GM23338 (cell line): ENCODE measurements around the gene ING3. TPM values are rescaled to one million over a fixed set of nuclear protein-coding genes. Genes with fewer than 3 reads are reported as not detected.

Experiments
- ATAC-seq: fragments of 200-7000 bp; cut with Tn5 transposase; 3 replicates; pipeline ENCODE4 v1.9.1; 2020
- DNase-seq: peaks from one replicate; pipeline ENCODE4 v3.0.0-alpha.2; 2015; ENCODE audit warnings: low spot score
- H2AFZ ChIP-seq: fragments of 200-600 bp; sonication (generic); 2 replicates; pipeline ENCODE4 v1.8.0; 2016; ENCODE audit warnings: antibody characterized with exemption, mild to moderate bottlenecking, moderate library complexity
- H3F3A ChIP-seq: fragments of 200-600 bp; sonication (generic); replicated peaks from 2 replicates; pipeline ENCODE4 v1.8.0; 2017; ENCODE audit warnings: antibody characterized with exemption, mixed run types, low read depth
- H3K27ac ChIP-seq: fragments of 200-600 bp; sonication (generic); 2 replicates; pipeline ENCODE4 v1.6.1; 2016; ENCODE audit warnings: low read depth
- H3K27me3 ChIP-seq: fragments of 200-600 bp; sonication (generic); 2 replicates; pipeline ENCODE4 v1.8.0; 2016; ENCODE audit warnings: mild to moderate bottlenecking, mixed run types, moderate library complexity; ENCODE audit not compliant: insufficient read depth
- H3K36me3 ChIP-seq: fragments of 200-600 bp; sonication (generic); 2 replicates; pipeline ENCODE4 v1.8.0; 2016; ENCODE audit warnings: mild to moderate bottlenecking; ENCODE audit not compliant: insufficient read depth
- H3K4me1 ChIP-seq: fragments of 200-600 bp; sonication (generic); 2 replicates; pipeline ENCODE4 v1.8.0; 2016; ENCODE audit warnings: mild to moderate bottlenecking, moderate library complexity; ENCODE audit not compliant: insufficient read depth
- H3K4me2 ChIP-seq: fragments of 200-600 bp; sonication (generic); 2 replicates; pipeline ENCODE4 v1.7.1; 2017; ENCODE audit warnings: mixed run types
- H3K4me3 ChIP-seq: fragments of 200-600 bp; sonication (generic); 2 replicates; pipeline ENCODE4 v1.6.1; 2016; ENCODE audit warnings: mixed run types
- H3K79me2 ChIP-seq: fragments of 200-600 bp; sonication (generic); replicated peaks from 2 replicates; pipeline ENCODE4 v1.8.0; 2017; ENCODE audit warnings: mild to moderate bottlenecking; ENCODE audit not compliant: insufficient read depth
- H3K9me2 ChIP-seq: fragments of 200-600 bp; sonication (generic); 2 replicates; pipeline ENCODE4 v1.8.0; 2017; ENCODE audit not compliant: insufficient read depth
- H4K20me1 ChIP-seq: fragments of 200-600 bp; sonication (generic); replicated peaks from 2 replicates; pipeline ENCODE4 v1.8.0; 2017; ENCODE audit warnings: mild to moderate bottlenecking; ENCODE audit not compliant: insufficient read depth
- H3K27ac Mint-ChIP-seq: 2 replicates; pipeline ENCODE4 v1.8.0; 2020; ENCODE audit warnings: inconsistent platforms, mild to moderate bottlenecking, moderate library complexity, mixed read lengths
- H3K27me3 Mint-ChIP-seq: 3 replicates; pipeline ENCODE4 v1.8.0; 2022; ENCODE audit warnings: low read depth, mild to moderate bottlenecking, moderate library complexity, mixed read lengths, inconsistent platforms; ENCODE audit not compliant: insufficient read depth, poor library complexity
- H3K36me3 Mint-ChIP-seq: 3 replicates; pipeline ENCODE4 v1.8.0; 2021; ENCODE audit warnings: low read depth, mild to moderate bottlenecking, inconsistent platforms, moderate library complexity, mixed read lengths
- H3K4me1 Mint-ChIP-seq: 3 replicates; pipeline ENCODE4 v1.8.0; 2020; ENCODE audit warnings: mild to moderate bottlenecking, inconsistent platforms, mixed read lengths
- H3K4me3 Mint-ChIP-seq: 3 replicates; pipeline ENCODE4 v1.8.0; 2021; ENCODE audit warnings: moderate library complexity, mild to moderate bottlenecking, inconsistent platforms, mixed read lengths
- H3K9me3 Mint-ChIP-seq: 3 replicates; pipeline ENCODE4 v1.8.0; 2020; ENCODE audit warnings: moderate library complexity, mild to moderate bottlenecking, inconsistent platforms, mixed read lengths
- CREB1 ChIP-seq: fragments of 250-450 bp; sonication (Bioruptor Pico); IDR thresholded peaks from 2 replicates; pipeline ENCODE4 v1.5.0; 2020; ENCODE audit warnings: low read depth, mild to moderate bottlenecking, moderate library complexity
- EZH2 ChIP-seq: fragments of 200-600 bp; sonication (generic); IDR thresholded peaks from one replicate; pipeline ENCODE4 v1.8.0; 2017; ENCODE audit warnings: antibody characterized with exemption, mild to moderate bottlenecking, low read depth; ENCODE audit not compliant: unreplicated experiment
- EZH2phosphoT487 ChIP-seq: fragments of 200-600 bp; sonication (generic); IDR thresholded peaks from one replicate; pipeline ENCODE4 v1.8.1; 2018; ENCODE audit warnings: antibody characterized with exemption; ENCODE audit not compliant: unreplicated experiment
- JUNB ChIP-seq: IDR thresholded peaks from one replicate; pipeline ENCODE4 v1.6.1; 2016; ENCODE audit warnings: antibody characterized with exemption; ENCODE audit not compliant: unreplicated experiment
- NANOG ChIP-seq: IDR thresholded peaks from 2 replicates; pipeline ENCODE4 v1.6.1; 2016; ENCODE audit warnings: antibody characterized with exemption, borderline replicate concordance
- POLR2AphosphoS5 ChIP-seq: IDR thresholded peaks from 2 replicates; pipeline ENCODE4 v1.6.1; 2016; ENCODE audit warnings: antibody characterized with exemption, low read depth
- STAT1 ChIP-seq: IDR thresholded peaks from one replicate; pipeline ENCODE4 v1.6.1; 2016; ENCODE audit warnings: antibody characterized with exemption; ENCODE audit not compliant: unreplicated experiment
- ZNF114 ChIP-seq: fragments of 250-450 bp; sonication (Bioruptor Pico); IDR thresholded peaks from 2 replicates; pipeline ENCODE4 v1.5.0; 2020; ENCODE audit warnings: mild to moderate bottlenecking, moderate library complexity
- ZNF331 ChIP-seq: fragments of 250-450 bp; sonication (Bioruptor Pico); IDR thresholded peaks from 2 replicates; pipeline ENCODE4 v1.5.0; 2020; ENCODE audit warnings: low read depth, mild to moderate bottlenecking, moderate library complexity
- polyA plus RNA-seq: library from polyadenylated mRNA; unstranded; fragments of >200 nt; fragmentation: Nextera tagmentation; extraction: Ambion mirVana; gene quantifications from 2 replicates; pipeline ENCODE4 v1.2.1, GENCODE V29; 2016
- total RNA-seq: library from RNA; depleted of rRNA; stranded (reverse); fragments of >200 nt; shearing (Covaris generic); gene quantifications from 2 replicates; pipeline ENCODE4 v1.2.3, GENCODE V29; 2014
- TF ChIP-seq, protein P1 (sequence below), 2 experiments: fragments of 200-600 bp in 1 of 2; sonication (generic) in 1 of 2; conservative IDR thresholded peaks; 2 replicates each; pipeline versions ENCODE4 v1.5.1 to v1.6.1; 2016 to 2017; ENCODE audit warnings: antibody characterized with exemption in 2 of 2, low read depth in 2 of 2, mild to moderate bottlenecking in 2 of 2, moderate library complexity in 1 of 2
- TF ChIP-seq, protein P2 (sequence below): IDR thresholded peaks from 2 replicates; pipeline ENCODE4 v1.6.1; 2016; ENCODE audit warnings: antibody characterized with exemption
- TF ChIP-seq, protein P3 (sequence below): IDR thresholded peaks from one replicate; pipeline ENCODE4 v1.6.1; 2018; ENCODE audit warnings: antibody characterized with exemption; ENCODE audit not compliant: unreplicated experiment

The ING3 gene
- total and polyA plus RNA-seq, 2 experiments from 2014 or later, result 17.8 to 26.2 TPM

DNA sequence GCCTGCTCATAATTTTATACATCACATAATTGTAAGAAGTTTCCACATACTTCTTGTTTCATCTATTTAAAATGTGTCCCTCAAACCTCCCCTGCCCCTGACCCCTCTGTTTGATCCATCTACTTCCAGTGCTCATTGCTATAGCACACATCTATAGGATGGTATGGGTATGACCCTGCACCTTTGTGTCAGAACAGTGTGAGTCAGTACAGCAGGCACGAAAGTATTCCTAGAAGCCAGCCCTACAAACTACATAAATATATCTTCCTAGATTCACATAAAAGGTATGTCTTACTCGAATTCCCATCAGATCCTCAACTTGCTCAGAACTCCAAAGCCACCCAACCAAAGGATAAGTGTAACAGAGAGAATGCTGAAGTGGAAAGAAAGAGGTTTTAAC lies 25.7 kb upstream of the ING3 start (continued):
- no peak for TF ChIP-seq EZH2
- no peak for TF ChIP-seq STAT1
- TF ChIP-seq NANOG, result no peak
- no peak for TF ChIP-seq POLR2AphosphoS5
- TF ChIP-seq, protein P1, sequence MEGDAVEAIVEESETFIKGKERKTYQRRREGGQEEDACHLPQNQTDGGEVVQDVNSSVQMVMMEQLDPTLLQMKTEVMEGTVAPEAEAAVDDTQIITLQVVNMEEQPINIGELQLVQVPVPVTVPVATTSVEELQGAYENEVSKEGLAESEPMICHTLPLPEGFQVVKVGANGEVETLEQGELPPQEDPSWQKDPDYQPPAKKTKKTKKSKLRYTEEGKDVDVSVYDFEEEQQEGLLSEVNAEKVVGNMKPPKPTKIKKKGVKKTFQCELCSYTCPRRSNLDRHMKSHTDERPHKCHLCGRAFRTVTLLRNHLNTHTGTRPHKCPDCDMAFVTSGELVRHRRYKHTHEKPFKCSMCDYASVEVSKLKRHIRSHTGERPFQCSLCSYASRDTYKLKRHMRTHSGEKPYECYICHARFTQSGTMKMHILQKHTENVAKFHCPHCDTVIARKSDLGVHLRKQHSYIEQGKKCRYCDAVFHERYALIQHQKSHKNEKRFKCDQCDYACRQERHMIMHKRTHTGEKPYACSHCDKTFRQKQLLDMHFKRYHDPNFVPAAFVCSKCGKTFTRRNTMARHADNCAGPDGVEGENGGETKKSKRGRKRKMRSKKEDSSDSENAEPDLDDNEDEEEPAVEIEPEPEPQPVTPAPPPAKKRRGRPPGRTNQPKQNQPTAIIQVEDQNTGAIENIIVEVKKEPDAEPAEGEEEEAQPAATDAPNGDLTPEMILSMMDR (conservative IDR thresholded peaks at IDR 0.05; ENCODE audit: low read depth in 2 of 2), result no peak
- TF ChIP-seq, protein P2, sequence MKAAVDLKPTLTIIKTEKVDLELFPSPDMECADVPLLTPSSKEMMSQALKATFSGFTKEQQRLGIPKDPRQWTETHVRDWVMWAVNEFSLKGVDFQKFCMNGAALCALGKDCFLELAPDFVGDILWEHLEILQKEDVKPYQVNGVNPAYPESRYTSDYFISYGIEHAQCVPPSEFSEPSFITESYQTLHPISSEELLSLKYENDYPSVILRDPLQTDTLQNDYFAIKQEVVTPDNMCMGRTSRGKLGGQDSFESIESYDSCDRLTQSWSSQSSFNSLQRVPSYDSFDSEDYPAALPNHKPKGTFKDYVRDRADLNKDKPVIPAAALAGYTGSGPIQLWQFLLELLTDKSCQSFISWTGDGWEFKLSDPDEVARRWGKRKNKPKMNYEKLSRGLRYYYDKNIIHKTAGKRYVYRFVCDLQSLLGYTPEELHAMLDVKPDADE, result no peak
- TF ChIP-seq ZNF114 (CRISPR knock-in tag), result no peak
- no peak for TF ChIP-seq JUNB

DNA sequence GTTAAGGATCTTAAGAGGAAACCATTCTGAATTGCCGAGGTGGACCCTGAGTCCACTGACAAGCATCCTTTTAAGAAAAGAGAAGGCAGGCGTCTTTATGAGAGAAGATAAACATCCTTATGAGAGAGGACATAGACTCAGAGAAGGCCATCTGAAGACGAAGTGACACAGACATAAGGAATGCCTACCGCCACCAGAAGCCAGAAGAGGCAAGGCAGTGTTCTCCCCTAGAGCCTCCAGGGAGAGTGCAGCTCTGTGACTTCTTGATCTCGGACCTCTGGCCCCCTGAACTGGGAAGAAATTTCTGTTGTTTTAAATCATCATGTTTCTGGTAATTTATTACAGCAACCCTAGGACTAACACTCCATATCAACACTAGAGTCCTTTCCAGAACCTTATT lies 25.2 kb upstream of the ING3 start:
- no peaks in the 10 kb centered on the region for H3F3A ChIP-seq
- Mint-ChIP-seq H3K27ac (no peak overlapping the region), H3K27me3 (no peaks in the 10 kb centered on the region), H3K9me3 (no peaks in the 10 kb centered on the region), H3K4me1 (peaks cover 22% of the 10 kb centered on the region), H3K4me3 (no peak overlapping the region), H3K36me3 (no peaks in the 10 kb centered on the region)
- H2AFZ ChIP-seq, result no peak overlapping the region
- no peak overlapping the region for H3K27ac ChIP-seq
- H3K79me2 ChIP-seq, result no peaks in the 10 kb centered on the region
- no peak overlapping the region for H3K4me3 ChIP-seq
- no peak overlapping the region for H3K4me2 ChIP-seq
- no peak for DNase-seq
- H3K9me2 ChIP-seq, result peaks cover 9% of the 10 kb centered on the region; the same call in 1 of the 2 replicates
- H3K4me1 ChIP-seq, result peaks cover 28% of the 10 kb centered on the region
- no peak for ATAC-seq
- no peaks in the 10 kb centered on the region for H3K36me3 ChIP-seq
- H4K20me1 ChIP-seq, result no peaks in the 10 kb centered on the region
- no peaks in the 10 kb centered on the region for H3K27me3 ChIP-seq
- TF ChIP-seq EZH2phosphoT487 (no peak), ZNF114 (CRISPR knock-in tag) (no peak), EZH2 (no peak), CREB1 (CRISPR knock-in tag) (no peak), ZNF331 (no peak), NANOG (no peak), STAT1 (no peak), JUNB (no peak), POLR2AphosphoS5 (no peak)
- TF ChIP-seq, protein P1 (conservative IDR thresholded peaks at IDR 0.05; ENCODE audit: low read depth in 2 of 2), result no peak
- TF ChIP-seq, protein P2, result no peak
- TF ChIP-seq, protein P3, sequence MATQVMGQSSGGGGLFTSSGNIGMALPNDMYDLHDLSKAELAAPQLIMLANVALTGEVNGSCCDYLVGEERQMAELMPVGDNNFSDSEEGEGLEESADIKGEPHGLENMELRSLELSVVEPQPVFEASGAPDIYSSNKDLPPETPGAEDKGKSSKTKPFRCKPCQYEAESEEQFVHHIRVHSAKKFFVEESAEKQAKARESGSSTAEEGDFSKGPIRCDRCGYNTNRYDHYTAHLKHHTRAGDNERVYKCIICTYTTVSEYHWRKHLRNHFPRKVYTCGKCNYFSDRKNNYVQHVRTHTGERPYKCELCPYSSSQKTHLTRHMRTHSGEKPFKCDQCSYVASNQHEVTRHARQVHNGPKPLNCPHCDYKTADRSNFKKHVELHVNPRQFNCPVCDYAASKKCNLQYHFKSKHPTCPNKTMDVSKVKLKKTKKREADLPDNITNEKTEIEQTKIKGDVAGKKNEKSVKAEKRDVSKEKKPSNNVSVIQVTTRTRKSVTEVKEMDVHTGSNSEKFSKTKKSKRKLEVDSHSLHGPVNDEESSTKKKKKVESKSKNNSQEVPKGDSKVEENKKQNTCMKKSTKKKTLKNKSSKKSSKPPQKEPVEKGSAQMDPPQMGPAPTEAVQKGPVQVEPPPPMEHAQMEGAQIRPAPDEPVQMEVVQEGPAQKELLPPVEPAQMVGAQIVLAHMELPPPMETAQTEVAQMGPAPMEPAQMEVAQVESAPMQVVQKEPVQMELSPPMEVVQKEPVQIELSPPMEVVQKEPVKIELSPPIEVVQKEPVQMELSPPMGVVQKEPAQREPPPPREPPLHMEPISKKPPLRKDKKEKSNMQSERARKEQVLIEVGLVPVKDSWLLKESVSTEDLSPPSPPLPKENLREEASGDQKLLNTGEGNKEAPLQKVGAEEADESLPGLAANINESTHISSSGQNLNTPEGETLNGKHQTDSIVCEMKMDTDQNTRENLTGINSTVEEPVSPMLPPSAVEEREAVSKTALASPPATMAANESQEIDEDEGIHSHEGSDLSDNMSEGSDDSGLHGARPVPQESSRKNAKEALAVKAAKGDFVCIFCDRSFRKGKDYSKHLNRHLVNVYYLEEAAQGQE, result no peak
